ENCODE measurements around the gene PRKN.

Gene PRKN

DNA sequence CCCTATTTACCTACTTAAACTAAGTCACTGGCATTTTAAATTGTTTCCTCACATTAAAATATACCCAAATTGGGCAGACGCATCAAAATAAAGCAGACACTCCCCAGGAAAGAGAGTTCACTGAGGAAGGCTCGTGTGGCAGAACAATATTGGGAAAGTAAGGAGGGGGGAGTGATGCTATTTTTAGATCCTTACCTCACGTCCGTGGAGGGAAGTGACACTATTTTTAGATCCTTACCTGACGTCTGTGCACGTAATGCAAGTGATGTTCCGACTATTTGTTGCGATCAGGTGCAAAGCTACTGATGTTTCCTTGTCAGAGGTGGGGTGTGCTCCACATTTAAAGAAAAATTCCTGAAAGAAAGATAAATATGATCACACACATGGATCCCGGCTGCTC, 754.5 kb downstream of the PRKN start:
- TF ChIP-seq, protein P1, sequence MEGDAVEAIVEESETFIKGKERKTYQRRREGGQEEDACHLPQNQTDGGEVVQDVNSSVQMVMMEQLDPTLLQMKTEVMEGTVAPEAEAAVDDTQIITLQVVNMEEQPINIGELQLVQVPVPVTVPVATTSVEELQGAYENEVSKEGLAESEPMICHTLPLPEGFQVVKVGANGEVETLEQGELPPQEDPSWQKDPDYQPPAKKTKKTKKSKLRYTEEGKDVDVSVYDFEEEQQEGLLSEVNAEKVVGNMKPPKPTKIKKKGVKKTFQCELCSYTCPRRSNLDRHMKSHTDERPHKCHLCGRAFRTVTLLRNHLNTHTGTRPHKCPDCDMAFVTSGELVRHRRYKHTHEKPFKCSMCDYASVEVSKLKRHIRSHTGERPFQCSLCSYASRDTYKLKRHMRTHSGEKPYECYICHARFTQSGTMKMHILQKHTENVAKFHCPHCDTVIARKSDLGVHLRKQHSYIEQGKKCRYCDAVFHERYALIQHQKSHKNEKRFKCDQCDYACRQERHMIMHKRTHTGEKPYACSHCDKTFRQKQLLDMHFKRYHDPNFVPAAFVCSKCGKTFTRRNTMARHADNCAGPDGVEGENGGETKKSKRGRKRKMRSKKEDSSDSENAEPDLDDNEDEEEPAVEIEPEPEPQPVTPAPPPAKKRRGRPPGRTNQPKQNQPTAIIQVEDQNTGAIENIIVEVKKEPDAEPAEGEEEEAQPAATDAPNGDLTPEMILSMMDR (IDR thresholded peaks at IDR 0.05; ENCODE audit: low read depth, low read length) = no peak
- no peak for TF ChIP-seq MYC (IDR thresholded peaks at IDR 0.05; ENCODE audit: low read depth, low read length)
- no peak for TF ChIP-seq POLR2A (IDR thresholded peaks at IDR 0.05; ENCODE audit: extremely low read depth, insufficient read length)
- TF ChIP-seq, protein P2, sequence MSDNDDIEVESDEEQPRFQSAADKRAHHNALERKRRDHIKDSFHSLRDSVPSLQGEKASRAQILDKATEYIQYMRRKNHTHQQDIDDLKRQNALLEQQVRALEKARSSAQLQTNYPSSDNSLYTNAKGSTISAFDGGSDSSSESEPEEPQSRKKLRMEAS (IDR thresholded peaks at IDR 0.05; ENCODE audit: low read depth, low read length) = no peak

DNA sequence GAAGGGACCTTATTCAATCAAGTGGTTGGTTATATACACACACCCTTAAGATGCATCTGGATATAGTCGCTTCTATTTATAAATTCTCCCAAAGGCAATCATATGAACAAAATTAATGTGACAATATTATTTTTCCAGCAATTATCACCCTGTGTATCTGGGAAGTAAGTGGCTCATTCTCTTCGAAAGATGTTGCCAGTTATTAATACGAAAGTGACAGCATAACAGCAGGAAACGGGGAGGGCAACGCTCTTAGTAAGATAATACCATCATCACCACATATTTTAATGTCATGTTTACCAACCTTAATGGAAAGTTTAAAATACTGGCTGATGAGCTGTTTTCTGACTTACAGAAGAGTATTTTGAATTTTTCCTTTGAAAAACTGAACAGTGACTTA, 756.5 kb downstream of the PRKN start:
- DNase-seq (ENCODE audit: low read depth) = no peak
- H3K4me3 ChIP-seq (ENCODE audit: low read depth, low read length) = no peak overlapping the region
- no peak for TF ChIP-seq POLR2A (IDR thresholded peaks at IDR 0.05; ENCODE audit: extremely low read depth, insufficient read length)
- TF ChIP-seq, protein P2 (IDR thresholded peaks at IDR 0.05; ENCODE audit: low read depth, low read length) = no peak
- TF ChIP-seq, protein P1 (IDR thresholded peaks at IDR 0.05; ENCODE audit: low read depth, low read length) = no peak
- TF ChIP-seq MYC (IDR thresholded peaks at IDR 0.05; ENCODE audit: low read depth, low read length) = no peak

More for the DNA sequence above, 754.5 kb downstream of the PRKN start:
- DNase-seq (ENCODE audit: low read depth) = no peak
- no peak overlapping the region for H3K4me3 ChIP-seq (ENCODE audit: low read depth, low read length)

DNA sequence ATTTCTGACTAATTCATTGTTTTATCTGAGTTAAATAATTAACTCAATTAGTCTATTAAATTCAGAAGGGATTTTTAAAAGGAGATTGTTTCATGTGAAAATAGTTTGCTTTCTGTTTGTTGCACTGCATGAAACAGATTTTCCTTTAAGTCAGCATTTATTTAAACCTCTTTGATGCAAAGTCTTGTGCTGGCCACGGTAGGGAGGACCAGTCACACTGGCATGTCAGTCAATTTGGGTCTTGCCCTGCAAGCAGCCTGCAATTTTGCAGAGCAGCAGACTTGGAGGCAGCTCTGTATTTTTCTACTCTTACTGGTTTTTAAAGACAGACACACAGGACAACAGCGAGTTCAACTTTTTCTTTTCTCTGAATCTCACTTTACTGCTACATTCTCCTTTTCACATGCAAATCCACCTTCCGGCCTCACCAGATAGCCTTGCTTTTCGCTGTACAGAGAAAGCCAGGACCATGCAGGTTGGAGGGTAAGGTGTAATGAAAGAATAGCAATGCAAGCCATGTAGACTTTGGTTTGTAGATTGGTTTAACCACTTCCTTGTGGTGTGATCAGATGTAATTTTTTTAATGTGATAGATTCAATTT, 763.8 kb downstream of the PRKN start:
- H3K4me3 ChIP-seq (ENCODE audit: low read depth, low read length) = no peak overlapping the region
- no peak for DNase-seq (ENCODE audit: low read depth)
- TF ChIP-seq, protein P2 (IDR thresholded peaks at IDR 0.05; ENCODE audit: low read depth, low read length) = no peak
- no peak for TF ChIP-seq MYC (IDR thresholded peaks at IDR 0.05; ENCODE audit: low read depth, low read length)
- no peak for TF ChIP-seq POLR2A (IDR thresholded peaks at IDR 0.05; ENCODE audit: extremely low read depth, insufficient read length)
- TF ChIP-seq, protein P1 (IDR thresholded peaks at IDR 0.05; ENCODE audit: low read depth, low read length) = no peak

DNA sequence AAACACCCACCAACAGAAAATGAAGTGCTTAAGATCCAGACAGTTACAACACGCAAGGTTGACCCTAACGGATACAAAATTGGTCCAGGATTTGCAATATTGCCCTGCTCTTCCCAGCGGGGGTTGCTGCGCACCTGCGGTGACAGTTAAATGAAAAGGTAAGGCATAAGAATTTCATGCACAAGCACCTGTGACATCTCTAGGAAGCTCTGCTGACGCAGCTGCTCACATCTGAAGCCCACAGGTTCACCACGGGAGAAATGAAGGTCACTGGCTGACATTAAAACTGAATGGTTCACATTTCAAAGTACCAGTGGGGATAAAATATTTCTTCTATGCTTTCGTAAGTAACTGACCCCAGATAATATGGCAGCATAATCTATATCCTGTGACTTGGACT, 764.4 kb downstream of the PRKN start:
- TF ChIP-seq, protein P2 (IDR thresholded peaks at IDR 0.05; ENCODE audit: low read depth, low read length) = no peak
- TF ChIP-seq, protein P1 (IDR thresholded peaks at IDR 0.05; ENCODE audit: low read depth, low read length) = no peak
- TF ChIP-seq POLR2A (IDR thresholded peaks at IDR 0.05; ENCODE audit: extremely low read depth, insufficient read length) = no peak
- no peak for TF ChIP-seq MYC (IDR thresholded peaks at IDR 0.05; ENCODE audit: low read depth, low read length)
- DNase-seq (ENCODE audit: low read depth) = no peak
- H3K4me3 ChIP-seq (ENCODE audit: low read depth, low read length) = no peak overlapping the region

DNA sequence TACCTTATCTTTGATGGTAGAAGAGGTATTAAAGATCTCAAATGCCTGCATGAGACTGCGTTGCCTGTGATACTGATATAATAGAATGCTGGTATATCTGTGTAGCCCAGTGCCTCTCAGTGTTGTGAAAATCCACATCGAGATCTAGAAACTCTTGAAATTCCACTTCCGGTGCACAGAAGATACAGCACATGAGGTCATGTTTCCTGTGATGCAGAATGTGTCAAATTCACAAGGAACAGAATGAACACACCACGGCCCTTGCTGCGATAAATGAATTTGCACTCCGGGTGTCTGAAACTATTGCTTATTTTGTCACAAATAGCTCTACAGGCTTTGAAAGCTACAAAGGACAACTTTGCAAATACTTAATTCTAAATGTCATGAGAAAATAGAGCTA, 765.8 kb downstream of the PRKN start:
- H3K4me3 ChIP-seq (ENCODE audit: low read depth, low read length) = no peak overlapping the region
- no peak for TF ChIP-seq POLR2A (IDR thresholded peaks at IDR 0.05; ENCODE audit: extremely low read depth, insufficient read length)
- no peak for TF ChIP-seq MYC (IDR thresholded peaks at IDR 0.05; ENCODE audit: low read depth, low read length)
- TF ChIP-seq, protein P1 (IDR thresholded peaks at IDR 0.05; ENCODE audit: low read depth, low read length) = no peak
- TF ChIP-seq, protein P2 (IDR thresholded peaks at IDR 0.05; ENCODE audit: low read depth, low read length) = no peak
- no peak for DNase-seq (ENCODE audit: low read depth)
